ENCODE measurements around the gene RPS5.
"Not testable (repeated sequence)": the region's sequence is repeated elsewhere in the genome, so short reads cannot be mapped to it uniquely, and the experiment has no call there.

RPS5 gene

DNA sequence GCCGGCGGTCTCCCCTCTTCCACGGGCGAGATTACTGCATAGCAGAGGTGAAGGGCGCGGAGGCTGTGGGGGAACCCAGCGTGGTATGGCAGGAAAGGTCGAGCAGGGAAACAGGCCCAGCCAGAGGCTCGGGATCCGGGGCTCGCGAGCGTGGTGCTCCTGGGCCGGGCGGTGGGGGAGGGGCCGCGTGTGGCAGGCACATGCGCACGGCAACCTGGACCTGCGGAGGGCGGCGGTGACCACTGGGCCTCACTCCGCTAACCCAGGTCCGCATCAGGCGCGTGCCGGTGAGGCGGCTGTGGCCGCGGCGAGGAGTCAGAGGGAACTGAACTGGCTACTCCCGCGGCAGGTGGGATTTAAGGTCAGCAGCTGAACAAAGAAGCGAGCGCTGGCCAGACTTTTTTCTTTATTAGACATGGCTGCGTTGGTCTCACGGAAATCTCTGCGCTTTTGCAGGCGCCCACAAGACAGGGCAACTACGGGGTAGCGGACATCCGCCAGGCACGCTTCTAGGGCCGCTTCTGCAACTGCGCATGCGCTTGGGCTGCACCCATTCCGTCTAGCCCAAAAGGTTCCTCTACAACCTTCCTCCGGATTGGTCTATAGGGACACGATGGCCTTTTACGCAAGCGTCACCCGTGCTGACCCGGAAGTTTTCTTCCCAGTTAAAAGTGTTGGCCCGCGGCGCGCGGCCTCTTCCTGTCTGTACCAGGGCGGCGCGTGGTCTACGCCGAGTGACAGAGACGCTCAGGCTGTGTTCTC lies at the start of gene RPS5:
TSS of gene RPS5 (plus strand) at position 694 of the 762 bp plus-strand sequence. CDS start 869 bp downstream, outside the sequence.
- H3K4me3 ChIP-seq (replicated peaks in 1 of 2; ENCODE audit: low read depth in 2 of 2, low read length in 2 of 2), result peak within 1 kb of the TSS; percentile 79 to 87
- TF ChIP-seq, protein P1, sequence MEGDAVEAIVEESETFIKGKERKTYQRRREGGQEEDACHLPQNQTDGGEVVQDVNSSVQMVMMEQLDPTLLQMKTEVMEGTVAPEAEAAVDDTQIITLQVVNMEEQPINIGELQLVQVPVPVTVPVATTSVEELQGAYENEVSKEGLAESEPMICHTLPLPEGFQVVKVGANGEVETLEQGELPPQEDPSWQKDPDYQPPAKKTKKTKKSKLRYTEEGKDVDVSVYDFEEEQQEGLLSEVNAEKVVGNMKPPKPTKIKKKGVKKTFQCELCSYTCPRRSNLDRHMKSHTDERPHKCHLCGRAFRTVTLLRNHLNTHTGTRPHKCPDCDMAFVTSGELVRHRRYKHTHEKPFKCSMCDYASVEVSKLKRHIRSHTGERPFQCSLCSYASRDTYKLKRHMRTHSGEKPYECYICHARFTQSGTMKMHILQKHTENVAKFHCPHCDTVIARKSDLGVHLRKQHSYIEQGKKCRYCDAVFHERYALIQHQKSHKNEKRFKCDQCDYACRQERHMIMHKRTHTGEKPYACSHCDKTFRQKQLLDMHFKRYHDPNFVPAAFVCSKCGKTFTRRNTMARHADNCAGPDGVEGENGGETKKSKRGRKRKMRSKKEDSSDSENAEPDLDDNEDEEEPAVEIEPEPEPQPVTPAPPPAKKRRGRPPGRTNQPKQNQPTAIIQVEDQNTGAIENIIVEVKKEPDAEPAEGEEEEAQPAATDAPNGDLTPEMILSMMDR (IDR thresholded peaks at IDR 0.05; ENCODE audit: low read depth, low read length), result no peak
- DNase-seq (ENCODE audit: low read depth in 2 of 2), result peak; percentile 99

DNA sequence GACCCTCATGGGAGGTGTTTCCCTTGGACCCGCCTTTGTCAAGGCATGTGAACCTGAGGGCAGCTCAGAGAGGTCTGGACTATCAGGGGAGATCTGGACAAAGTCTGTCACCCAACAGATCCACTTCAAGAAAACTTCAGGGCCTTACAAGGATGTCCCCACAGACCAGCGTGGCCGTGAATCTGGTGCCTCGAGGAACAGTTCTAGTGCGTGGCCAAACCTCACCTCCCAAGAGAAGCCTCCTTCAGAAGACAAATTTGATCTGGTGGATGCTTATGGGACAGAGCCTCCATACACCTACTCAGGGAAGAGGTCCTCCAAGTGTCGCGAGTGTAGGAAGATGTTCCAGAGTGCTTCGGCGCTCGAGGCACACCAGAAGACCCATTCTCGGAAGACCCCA lies 48.7 kb upstream of the RPS5 start:
- no peak overlapping the region for H3K4me3 ChIP-seq (replicated peaks in 1 of 2; ENCODE audit: low read depth in 2 of 2, low read length in 2 of 2)
- TF ChIP-seq, protein P1 (IDR thresholded peaks at IDR 0.05; ENCODE audit: low read depth, low read length), result no peak

GRCh38 chr19:58338825-58339558 lies 48.1 kb upstream of the RPS5 start:
- DNase-seq (ENCODE audit: low read depth in 2 of 2), result peak in 1 of 2 donors; percentile 22
- H3K4me3 ChIP-seq (replicated peaks in 1 of 2; ENCODE audit: low read depth in 2 of 2, low read length in 2 of 2), result no peak overlapping the region
- TF ChIP-seq, protein P1 (IDR thresholded peaks at IDR 0.05; ENCODE audit: low read depth, low read length), result no peak

More for the DNA sequence above, 48.7 kb upstream of the RPS5 start:
- no peak for DNase-seq (ENCODE audit: low read depth in 2 of 2)

- DNase-seq (ENCODE audit: low read depth in 2 of 2), result no peak
- H3K4me3 ChIP-seq (replicated peaks in 1 of 2; ENCODE audit: low read depth in 2 of 2, low read length in 2 of 2), result no peak overlapping the region
- TF ChIP-seq, protein P1 (IDR thresholded peaks at IDR 0.05; ENCODE audit: low read depth, low read length), result no peak
Measured at GRCh38 chr19:58345558-58345957, 41.5 kb upstream of the RPS5 start.

DNA sequence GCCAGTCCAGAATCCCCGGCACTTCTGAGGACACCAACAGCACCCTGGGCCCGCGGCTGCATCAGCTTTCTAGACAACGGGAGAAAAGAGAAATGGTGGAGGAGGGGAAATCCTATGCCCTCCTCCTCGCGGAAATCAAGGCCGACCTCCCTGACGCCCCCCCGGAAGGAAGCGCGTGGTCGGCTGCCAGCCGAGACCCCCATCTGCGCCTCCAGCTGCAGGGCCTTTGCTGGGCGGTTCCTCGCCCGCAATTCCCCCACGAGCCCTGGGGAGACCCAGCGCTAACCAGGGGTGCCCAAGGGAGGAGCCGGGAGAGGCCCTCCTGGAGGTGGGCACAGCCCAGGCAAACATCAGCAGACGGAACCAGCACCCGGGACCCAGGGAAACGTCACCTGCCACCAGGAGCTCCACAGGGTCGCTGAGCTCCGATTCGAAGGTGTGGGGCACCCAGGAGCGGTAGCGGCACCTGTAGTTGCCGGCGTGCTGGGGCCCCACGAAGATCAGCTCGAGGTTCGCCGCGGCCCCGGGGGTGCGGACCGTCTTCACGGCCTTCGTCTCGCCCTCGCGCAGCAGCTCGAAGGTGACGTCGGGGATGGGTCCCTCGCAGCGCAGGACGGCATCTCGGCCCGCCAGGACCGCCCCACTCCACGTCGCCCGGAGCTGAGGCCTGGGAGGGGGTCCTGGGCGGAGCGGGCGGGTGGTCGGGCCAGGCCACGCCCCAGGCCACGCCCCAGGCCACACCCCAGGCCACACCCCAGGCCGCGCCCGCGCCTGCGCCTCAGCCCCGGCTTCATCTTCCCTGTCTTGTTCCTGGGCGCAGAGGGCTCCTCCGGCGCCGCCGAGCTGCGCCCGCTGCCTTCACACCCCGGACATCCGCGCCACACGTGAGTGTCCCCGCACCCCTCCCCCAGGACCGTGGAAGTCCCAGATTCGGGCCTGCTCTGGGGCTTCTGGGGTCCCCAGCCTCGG lies 39.8 kb upstream of the RPS5 start:
- DNase-seq (ENCODE audit: low read depth in 2 of 2), result peak; percentile 66 to 73
- peak overlapping the region; percentile 65 to 67 for H3K4me3 ChIP-seq (replicated peaks in 1 of 2; ENCODE audit: low read depth in 2 of 2, low read length in 2 of 2)
- TF ChIP-seq, protein P1 (IDR thresholded peaks at IDR 0.05; ENCODE audit: low read depth, low read length), result no peak

GRCh38 chr19:58348080-58348479 lies 39.0 kb upstream of the RPS5 start:
- H3K4me3 ChIP-seq (replicated peaks in 1 of 2; ENCODE audit: low read depth in 2 of 2, low read length in 2 of 2), result peak overlapping the region; percentile 65 to 67
- DNase-seq (ENCODE audit: low read depth in 2 of 2), result not testable (repeated sequence)

All from cardiac fibroblast (primary cell).